A549 (cell line): ENCODE data around the gene SLC35B2.
"Not testable (repeated sequence)": the region's sequence is repeated elsewhere in the genome, so short reads cannot be mapped to it uniquely, and the experiment has no call there.

Source experiments
- TF ChIP-seq, protein P1 (sequence below): fragments of >200 bp; sonication (Bioruptor Twin); formaldehyde crosslinking; IDR thresholded peaks from 3 replicates; pipeline ENCODE4 v1.5.1; 2016
- TF ChIP-seq, protein P2 (sequence below): fragments of 450-650 bp; IDR thresholded peaks from 2 replicates; pipeline ENCODE4 v1.6.1; 2014; ENCODE audit warnings: antibody characterized with exemption

DNA sequence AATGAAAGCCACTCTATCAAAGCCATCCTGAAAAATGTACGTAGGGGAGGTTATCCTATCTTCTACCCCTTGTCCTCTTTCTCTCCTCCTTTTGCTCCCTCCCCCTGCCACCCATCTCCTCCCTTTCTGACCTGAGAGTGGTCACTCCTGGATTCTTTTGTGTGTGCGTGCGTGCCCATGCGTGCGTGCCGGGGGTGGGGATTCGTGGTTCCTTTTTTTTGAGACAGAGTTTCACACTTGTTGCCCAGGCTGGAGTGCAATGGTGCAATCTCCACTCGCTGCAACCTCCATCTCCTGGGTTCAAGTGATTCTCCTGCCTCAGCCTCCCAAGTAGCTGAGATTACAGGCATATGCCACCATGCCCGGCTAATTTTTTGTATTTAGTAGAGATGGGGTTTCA is 25.9 kb downstream of the SLC35B2 start:
- TF ChIP-seq, protein P1, sequence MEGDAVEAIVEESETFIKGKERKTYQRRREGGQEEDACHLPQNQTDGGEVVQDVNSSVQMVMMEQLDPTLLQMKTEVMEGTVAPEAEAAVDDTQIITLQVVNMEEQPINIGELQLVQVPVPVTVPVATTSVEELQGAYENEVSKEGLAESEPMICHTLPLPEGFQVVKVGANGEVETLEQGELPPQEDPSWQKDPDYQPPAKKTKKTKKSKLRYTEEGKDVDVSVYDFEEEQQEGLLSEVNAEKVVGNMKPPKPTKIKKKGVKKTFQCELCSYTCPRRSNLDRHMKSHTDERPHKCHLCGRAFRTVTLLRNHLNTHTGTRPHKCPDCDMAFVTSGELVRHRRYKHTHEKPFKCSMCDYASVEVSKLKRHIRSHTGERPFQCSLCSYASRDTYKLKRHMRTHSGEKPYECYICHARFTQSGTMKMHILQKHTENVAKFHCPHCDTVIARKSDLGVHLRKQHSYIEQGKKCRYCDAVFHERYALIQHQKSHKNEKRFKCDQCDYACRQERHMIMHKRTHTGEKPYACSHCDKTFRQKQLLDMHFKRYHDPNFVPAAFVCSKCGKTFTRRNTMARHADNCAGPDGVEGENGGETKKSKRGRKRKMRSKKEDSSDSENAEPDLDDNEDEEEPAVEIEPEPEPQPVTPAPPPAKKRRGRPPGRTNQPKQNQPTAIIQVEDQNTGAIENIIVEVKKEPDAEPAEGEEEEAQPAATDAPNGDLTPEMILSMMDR: not testable (repeated sequence)
- TF ChIP-seq, protein P2, sequence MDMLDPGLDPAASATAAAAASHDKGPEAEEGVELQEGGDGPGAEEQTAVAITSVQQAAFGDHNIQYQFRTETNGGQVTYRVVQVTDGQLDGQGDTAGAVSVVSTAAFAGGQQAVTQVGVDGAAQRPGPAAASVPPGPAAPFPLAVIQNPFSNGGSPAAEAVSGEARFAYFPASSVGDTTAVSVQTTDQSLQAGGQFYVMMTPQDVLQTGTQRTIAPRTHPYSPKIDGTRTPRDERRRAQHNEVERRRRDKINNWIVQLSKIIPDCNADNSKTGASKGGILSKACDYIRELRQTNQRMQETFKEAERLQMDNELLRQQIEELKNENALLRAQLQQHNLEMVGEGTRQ: not testable (repeated sequence)
